GM12878 (cell line): ENCODE measurements around the gene RAB32. TPM values are rescaled to one million over a fixed set of nuclear protein-coding genes. Genes with fewer than 3 reads are reported as not detected.

Experiments
- HSF1 ChIP-seq: fragments of 150-350 bp; IDR thresholded peaks from 2 replicates; pipeline ENCODE4 v1.6.1; 2014; ENCODE audit warnings: mild to moderate bottlenecking, low read depth, low read length
- SP1 ChIP-seq: IDR thresholded peaks from one replicate; pipeline ENCODE4 v1.6.1; 2011; ENCODE audit warnings: low read depth, low read length
- polyA plus RNA-seq, 11 experiments: library from polyadenylated mRNA; depleted of rRNA in 4 of 11; unstranded in 6 of 11; stranded (reverse) in 5 of 11; fragments of >200 nt; fragmentation: Nextera tagmentation in 4 of 11; fragmentation: Illumina TruSeq in 1 of 11; extraction: Ambion mirVana in 4 of 11; extraction: Trizol in 1 of 11; gene quantifications; 1 replicate in 1 of 11; 2 replicates in 10 of 11; pipeline versions ENCODE4 v1.2.1 to v1.2.3, GENCODE V29; 2011 to 2016; ENCODE audit warnings: inconsistent platforms in 2 of 11, missing spikeins in 2 of 11, low read depth in 1 of 11
- total RNA-seq, 4 experiments: library from RNA; depleted of rRNA in 3 of 4; stranded (reverse); fragments of >200 nt in 3 of 4; fragmentation: Illumina TruSeq in 1 of 4; extraction: Trizol in 1 of 4; gene quantifications; 2 replicates each; pipeline versions ENCODE4 v1.2.1 to v1.2.3, GENCODE V29; 2013 to 2021

RAB32 gene
- total and polyA plus RNA-seq, 10 of the 15 experiments (the other 5 are each of a cell fraction or from before 2014, with no cell fraction given): 0.50 TPM; not detected in 9

DNA sequence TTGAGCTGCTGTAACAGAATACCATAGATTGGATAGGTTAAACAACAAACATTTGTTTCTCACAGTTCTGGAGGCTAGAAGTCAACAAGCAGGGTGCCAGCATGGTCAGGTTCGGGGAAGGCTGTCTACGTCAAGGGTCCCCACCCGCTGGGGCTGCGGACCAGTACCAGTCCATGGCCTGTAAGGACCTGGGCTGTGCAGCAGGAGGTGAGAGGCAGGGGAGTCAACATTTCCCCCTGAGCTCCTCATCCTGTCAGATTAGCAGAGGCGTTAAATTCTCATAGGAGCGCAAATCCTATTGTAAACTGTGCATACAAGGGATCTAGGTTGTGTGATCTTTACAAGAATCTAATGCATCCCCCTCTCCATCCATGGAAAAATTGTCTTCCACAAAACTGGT, 58.9 kb downstream of the RAB32 start (continued):
- no peak for TF ChIP-seq HSF1
- no peak for TF ChIP-seq SP1

Other genes starting within 250 kb of the RAB32 start
- gene ADGB, start 55.1 kb downstream of the RAB32 start, total RNA-seq (2014; rRNA removed): not detected in 2 replicates
- gene ADGB, start 55.1 kb downstream of the RAB32 start, total RNA-seq (2014; rRNA removed; fragmentation: Illumina TruSeq; extraction: Trizol): not detected in 2 replicates
- not detected in 2 replicates for gene ADGB, start 55.1 kb downstream of the RAB32 start, total RNA-seq (2021)
- gene ADGB, start 55.1 kb downstream of the RAB32 start, polyA plus RNA-seq (2011; rRNA removed): not detected in 2 replicates
- gene ADGB, start 55.1 kb downstream of the RAB32 start, polyA plus RNA-seq (2014; fragmentation: Illumina TruSeq; extraction: Trizol): not detected in 2 replicates
- not detected for gene ADGB, start 55.1 kb downstream of the RAB32 start, polyA plus RNA-seq (2014; fragmentation: Nextera tagmentation; extraction: Ambion mirVana)
- not detected in 2 replicates for gene ADGB, start 55.1 kb downstream of the RAB32 start, polyA plus RNA-seq (2014; rRNA removed)
- not detected for gene ADGB, start 55.1 kb downstream of the RAB32 start, polyA plus RNA-seq (2016; fragmentation: Nextera tagmentation; extraction: Ambion mirVana)